ENCODE data around the gene ZNG1A. TPM values are rescaled to one million over a fixed set of nuclear protein-coding genes. Genes with fewer than 3 reads are reported as not detected.
"Not testable (repeated sequence)": the region's sequence is repeated elsewhere in the genome, so short reads cannot be mapped to it uniquely, and the experiment has no call there.

The ZNG1A gene
- total RNA-seq, 2 donors from 2014 or later = 33.4 to 56.6 TPM

- H3K27ac Mint-ChIP-seq; H3K9me3 Mint-ChIP-seq; DNase-seq (ENCODE audit: low spot score); H3K36me3 Mint-ChIP-seq; ATAC-seq: not testable (repeated sequence)
- peaks cover 17 to 21% of the 10 kb centered on the region in 2 donors for H3K27me3 Mint-ChIP-seq
- H3K4me3 Mint-ChIP-seq = peak overlapping the region; percentile 22
- peaks cover 6 to 14% of the 10 kb centered on the region in 2 donors for H3K4me1 Mint-ChIP-seq (ENCODE audit: low read depth in 2 of 2)
Measured at GRCh38 chr9:117144-117994, 61.5 kb downstream of the ZNG1A start.

- ATAC-seq; H3K36me3 Mint-ChIP-seq; H3K27ac Mint-ChIP-seq; DNase-seq (ENCODE audit: low spot score); H3K9me3 Mint-ChIP-seq: not testable (repeated sequence)
- Mint-ChIP-seq H3K4me3 (peak overlapping the region; percentile 45), H3K27me3 (peaks cover 17 to 21% of the 10 kb centered on the region in 2 donors), H3K4me1 (ENCODE audit: low read depth in 2 of 2) (peaks cover 6 to 14% of the 10 kb centered on the region in 2 donors)
Measured at GRCh38 chr9:116239-117077, 62.4 kb downstream of the ZNG1A start.

DNA sequence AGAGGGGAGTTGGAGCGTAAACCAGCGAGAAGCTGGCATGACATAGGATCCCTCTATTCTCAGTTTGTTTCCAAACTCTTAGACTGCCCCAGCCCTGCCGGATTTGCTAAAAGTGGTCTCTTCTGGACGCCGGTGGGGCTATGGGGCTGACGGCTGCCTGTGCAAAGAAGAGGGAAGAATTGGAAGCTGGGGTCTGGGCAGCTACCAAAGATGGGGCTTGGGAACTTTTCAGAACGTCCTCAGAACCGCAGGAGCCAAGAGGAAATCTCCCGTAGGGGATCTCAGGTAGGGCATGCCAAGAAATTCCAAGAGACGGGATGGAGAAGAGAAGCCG is 63.8 kb downstream of the ZNG1A start:
- not testable (repeated sequence) for ATAC-seq; DNase-seq (ENCODE audit: low spot score); H3K9me3 Mint-ChIP-seq; H3K36me3 Mint-ChIP-seq
- Mint-ChIP-seq H3K27me3 (peaks cover 17 to 21% of the 10 kb centered on the region in 2 donors), H3K27ac (peak overlapping the region in 1 of 2 donors; percentile 22), H3K4me3 (peak overlapping the region; percentile 66), H3K4me1 (ENCODE audit: low read depth in 2 of 2) (peaks cover 6 to 14% of the 10 kb centered on the region in 2 donors)

DNA sequence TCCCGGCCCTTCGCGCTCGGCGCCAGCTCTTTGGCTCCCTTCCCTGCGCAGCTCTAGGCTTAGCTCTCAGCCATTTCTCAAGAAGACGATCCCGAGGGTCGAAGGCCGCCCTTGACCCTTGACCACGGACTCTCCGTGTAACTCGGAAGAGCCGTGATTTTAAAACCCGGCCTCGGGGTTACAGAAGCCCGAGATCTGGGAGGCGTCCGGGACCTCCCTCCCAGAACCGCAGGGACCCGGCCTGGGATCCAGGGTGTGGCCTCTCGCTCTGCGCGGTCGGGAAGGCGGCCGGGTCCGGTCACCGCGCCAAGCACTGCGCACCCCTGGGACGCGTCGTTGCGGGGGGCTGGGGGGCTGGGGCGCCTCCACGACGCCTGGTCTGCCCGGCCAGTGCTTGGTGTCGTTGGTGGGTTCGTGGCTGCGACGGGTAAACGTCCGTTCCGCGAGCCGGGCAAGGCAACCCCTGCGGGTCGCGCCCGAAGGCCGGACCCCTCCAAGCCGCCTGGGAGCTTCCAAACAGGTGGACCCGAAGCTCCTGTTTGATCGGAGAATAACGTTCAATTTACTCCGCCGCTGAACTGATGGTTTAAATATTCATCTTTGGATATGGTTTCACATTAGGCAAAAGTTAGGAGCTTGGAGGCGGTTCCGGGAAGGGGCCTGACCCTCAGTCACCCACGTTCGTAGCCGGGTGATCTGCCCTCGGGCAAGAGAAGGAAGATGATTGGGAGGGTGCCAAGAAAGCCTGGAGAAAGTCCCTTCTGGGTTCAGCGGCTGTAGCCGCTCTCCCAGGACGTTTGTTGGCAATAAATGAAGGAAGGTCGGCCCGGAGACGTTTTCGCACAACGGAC is 64.4 kb downstream of the ZNG1A start:
- H3K27me3 Mint-ChIP-seq = peaks cover 17 to 23% of the 10 kb centered on the region in 2 donors
- peak overlapping the region; percentile 79 for H3K4me3 Mint-ChIP-seq
- H3K9me3 Mint-ChIP-seq; H3K36me3 Mint-ChIP-seq; DNase-seq (ENCODE audit: low spot score): not testable (repeated sequence)
- H3K4me1 Mint-ChIP-seq (ENCODE audit: low read depth in 2 of 2) = peaks cover 6 to 14% of the 10 kb centered on the region in 2 donors
- peak overlapping the region in 1 of 2 donors; percentile 22 for H3K27ac Mint-ChIP-seq
- peak; percentile 50 to 66 for ATAC-seq

DNA sequence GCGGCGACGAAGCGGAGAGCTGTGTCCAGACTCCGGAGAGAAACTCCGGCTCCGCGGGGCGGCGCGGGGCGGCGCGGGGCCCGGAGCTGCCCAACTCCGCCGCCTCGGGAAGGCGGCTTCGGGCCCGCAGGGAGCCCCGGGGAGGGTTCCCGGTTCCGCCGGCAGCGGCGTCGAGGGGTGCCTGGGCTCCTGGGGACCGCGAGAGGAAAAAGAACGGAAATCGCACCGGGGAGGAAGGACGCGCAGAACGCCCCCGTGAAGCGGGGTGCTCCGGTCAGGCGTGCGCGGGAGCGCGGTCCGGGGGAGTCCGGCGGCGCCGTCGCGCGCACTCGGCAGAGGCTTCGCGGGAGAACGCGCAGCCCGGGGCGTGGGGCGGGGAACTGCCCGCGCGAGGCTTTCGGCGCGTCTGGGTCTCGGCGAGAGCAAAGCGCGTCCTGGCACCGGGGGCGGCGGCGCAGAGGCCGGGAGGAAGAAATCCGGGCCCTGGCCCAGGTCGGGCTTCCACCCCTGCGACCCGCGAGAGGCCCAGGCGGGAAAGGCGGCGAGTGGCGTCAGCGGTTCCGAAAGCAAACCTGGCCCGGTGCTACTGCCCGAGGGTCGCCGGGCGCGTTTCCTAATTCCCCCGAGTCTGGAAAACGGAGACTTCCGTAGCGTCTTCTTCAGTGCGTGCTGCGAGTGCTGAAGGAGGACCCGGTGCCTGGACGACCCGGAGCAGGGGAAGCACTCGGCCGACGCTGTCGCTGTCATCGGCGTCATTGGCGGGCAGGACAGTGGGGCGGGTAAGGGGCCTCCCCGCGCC is 65.2 kb downstream of the ZNG1A start:
- Mint-ChIP-seq H3K27me3 (peaks cover 19 to 26% of the 10 kb centered on the region in 2 donors), H3K4me3 (peak overlapping the region; percentile 79), H3K4me1 (ENCODE audit: low read depth in 2 of 2) (peaks cover 6 to 14% of the 10 kb centered on the region in 2 donors)
- peak; percentile 83 to 89 for ATAC-seq
- H3K27ac Mint-ChIP-seq; DNase-seq (ENCODE audit: low spot score); H3K36me3 Mint-ChIP-seq; H3K9me3 Mint-ChIP-seq: not testable (repeated sequence)

- not testable (repeated sequence) for H3K36me3 Mint-ChIP-seq; H3K9me3 Mint-ChIP-seq; DNase-seq (ENCODE audit: low spot score); H3K27ac Mint-ChIP-seq
- Mint-ChIP-seq H3K4me1 (ENCODE audit: low read depth in 2 of 2) (peaks cover 6 to 12% of the 10 kb centered on the region in 2 donors), H3K27me3 (peaks cover 15 to 24% of the 10 kb centered on the region in 2 donors), H3K4me3 (peak overlapping the region; percentile 38)
- ATAC-seq = peak in 1 of 2 donors; percentile 37
Measured at GRCh38 chr9:112589-113467, 66.0 kb downstream of the ZNG1A start.

DNA sequence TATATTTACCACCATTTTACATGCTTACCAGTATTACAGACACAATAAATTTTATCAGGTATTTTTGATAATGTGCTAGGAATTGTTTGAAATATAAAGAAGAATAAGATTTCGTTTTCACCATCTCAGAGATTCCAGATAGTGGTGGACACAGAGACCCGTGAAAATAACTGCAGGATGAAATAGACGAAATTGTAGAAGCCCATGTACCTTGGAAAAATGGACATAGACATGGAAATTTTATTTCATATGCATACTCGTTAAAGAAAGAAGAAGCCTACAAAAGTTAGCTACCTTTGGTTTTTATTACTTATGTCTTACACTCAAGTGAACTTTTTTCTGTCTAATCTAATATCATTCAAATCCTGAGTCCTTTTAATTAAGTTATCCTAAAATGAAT is 68.2 kb downstream of the ZNG1A start:
- peaks cover 22 to 32% of the 10 kb centered on the region in 2 donors for H3K27me3 Mint-ChIP-seq
- not testable (repeated sequence) for H3K9me3 Mint-ChIP-seq; H3K4me1 Mint-ChIP-seq (ENCODE audit: low read depth in 2 of 2); H3K4me3 Mint-ChIP-seq; ATAC-seq; H3K36me3 Mint-ChIP-seq; H3K27ac Mint-ChIP-seq; DNase-seq (ENCODE audit: low spot score)

- not testable (repeated sequence) for H3K36me3 Mint-ChIP-seq; H3K9me3 Mint-ChIP-seq; DNase-seq (ENCODE audit: low spot score); H3K27ac Mint-ChIP-seq; ATAC-seq; H3K4me1 Mint-ChIP-seq (ENCODE audit: low read depth in 2 of 2); H3K4me3 Mint-ChIP-seq
- H3K27me3 Mint-ChIP-seq = peaks cover 16 to 25% of the 10 kb centered on the region in 2 donors
Measured at GRCh38 chr9:109540-109939, 69.3 kb downstream of the ZNG1A start.

DNA sequence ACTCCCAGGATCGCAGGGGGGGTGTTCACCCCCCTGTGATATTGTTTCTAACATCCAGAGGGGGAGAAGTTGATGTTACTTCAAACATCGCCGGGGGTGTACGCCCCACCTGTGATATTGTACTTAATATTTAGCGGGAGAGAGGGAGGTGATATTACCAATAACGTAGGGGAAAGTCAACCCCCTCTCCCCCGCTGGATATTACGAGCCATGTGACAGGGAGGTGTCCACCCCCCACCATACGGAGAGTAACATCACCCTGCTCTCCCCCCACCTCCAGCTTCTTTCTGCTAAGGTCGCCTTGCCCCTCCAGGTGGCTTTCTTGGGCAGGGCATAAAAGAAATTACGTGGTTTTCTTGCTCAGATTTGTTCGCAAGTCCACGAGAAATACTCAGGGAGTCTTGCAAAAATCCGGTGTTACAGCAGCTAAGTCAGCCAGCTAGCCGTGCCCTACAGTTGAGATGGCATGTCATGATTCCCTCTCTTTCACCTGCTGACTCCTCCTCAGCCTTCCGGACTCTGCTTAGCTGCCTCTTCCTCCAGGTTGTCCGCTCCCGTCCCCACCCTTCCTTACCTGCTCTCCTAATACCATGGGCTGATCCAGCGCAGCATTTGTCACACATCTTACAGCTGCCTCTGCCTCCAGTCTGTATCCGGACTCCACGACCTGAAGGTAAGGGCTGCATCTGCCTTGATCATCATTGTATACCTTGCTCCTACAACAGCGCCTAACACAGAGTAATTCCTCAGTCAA is 69.9 kb downstream of the ZNG1A start:
- not testable (repeated sequence) for H3K27ac Mint-ChIP-seq; H3K4me3 Mint-ChIP-seq; H3K4me1 Mint-ChIP-seq (ENCODE audit: low read depth in 2 of 2); DNase-seq (ENCODE audit: low spot score); H3K9me3 Mint-ChIP-seq; H3K36me3 Mint-ChIP-seq
- peaks cover 13 to 23% of the 10 kb centered on the region in 2 donors for H3K27me3 Mint-ChIP-seq
- ATAC-seq = peak in 1 of 2 donors; percentile 32

DNA sequence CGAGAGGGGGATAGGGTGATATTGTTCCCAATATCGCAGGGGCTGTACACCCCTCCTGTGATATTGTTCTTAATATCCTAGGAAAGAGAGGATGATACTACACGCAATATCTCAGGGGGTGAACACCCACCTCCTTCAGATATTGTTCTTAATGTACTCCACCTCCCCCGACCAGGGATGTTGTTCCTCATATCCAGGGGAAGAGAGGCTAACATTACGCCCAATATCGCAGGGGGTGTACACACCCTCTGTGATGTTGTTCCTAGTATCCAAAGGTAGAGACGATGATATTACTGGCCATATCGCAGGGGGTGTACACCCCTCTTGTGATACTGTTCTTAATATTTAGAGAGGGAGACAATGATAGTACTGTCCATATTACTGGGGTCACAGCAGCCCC is 72.9 kb downstream of the ZNG1A start:
- H3K9me3 Mint-ChIP-seq; DNase-seq (ENCODE audit: low spot score); ATAC-seq: not testable (repeated sequence)

DNA sequence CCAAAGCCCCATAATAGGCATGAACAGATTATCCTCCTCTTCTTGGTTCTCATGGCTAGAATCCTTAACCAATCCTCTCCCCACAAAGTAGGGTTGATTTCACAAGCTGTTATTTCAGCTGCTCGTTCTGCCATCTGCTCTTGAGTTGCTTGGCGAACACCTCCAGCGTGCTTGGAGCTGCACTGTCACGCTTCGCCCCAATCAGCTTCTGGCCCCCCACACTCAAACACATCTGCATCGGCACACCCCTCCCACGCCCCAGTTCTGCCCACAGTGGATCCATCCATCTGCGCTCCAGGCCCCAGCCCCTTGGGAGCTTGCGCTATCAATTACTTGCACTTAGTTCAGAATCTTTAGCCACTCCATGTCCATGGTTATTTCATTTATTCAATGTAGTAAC is 78.4 kb downstream of the ZNG1A start:
- H3K36me3 Mint-ChIP-seq; DNase-seq (ENCODE audit: low spot score); H3K9me3 Mint-ChIP-seq; H3K4me1 Mint-ChIP-seq (ENCODE audit: low read depth in 2 of 2); H3K27ac Mint-ChIP-seq; H3K27me3 Mint-ChIP-seq; H3K4me3 Mint-ChIP-seq; ATAC-seq: not testable (repeated sequence)

More for the DNA sequence above, 72.9 kb downstream of the ZNG1A start:
- peaks cover 16 to 31% of the 10 kb centered on the region in 2 donors for H3K27me3 Mint-ChIP-seq
- not testable (repeated sequence) for H3K27ac Mint-ChIP-seq; H3K4me3 Mint-ChIP-seq; H3K4me1 Mint-ChIP-seq (ENCODE audit: low read depth in 2 of 2); H3K36me3 Mint-ChIP-seq
